ENCODE results near the gene COPRS.
"Not testable (repeated sequence)": the region's sequence is repeated elsewhere in the genome, so short reads cannot be mapped to it uniquely, and the experiment has no call there.

The COPRS gene

DNA sequence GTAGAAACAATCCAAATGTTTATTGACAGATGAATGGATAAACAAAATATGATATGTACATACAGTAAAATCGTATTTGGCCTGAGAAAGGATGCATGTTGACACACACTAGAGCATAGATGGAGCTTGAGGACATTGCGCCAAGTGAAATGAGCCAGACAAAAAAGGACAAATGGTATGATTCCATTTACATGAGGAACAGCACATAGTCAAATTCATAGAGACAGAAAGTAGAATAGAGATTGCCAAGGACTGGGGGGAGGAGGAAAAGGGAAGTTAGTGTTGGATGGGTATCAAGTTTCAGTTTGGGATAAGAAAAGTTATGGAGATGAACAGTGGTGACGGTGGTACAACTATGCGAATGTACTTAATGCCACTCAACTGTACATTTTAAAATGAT is 47.9 kb downstream of the COPRS start:
- Histone ChIP-seq H3K4me1 (ENCODE audit: insufficient read depth, low read length, poor library complexity, severe bottlenecking) (no peaks in the 10 kb centered on the region), H3K9me3 (ENCODE audit: insufficient read depth, low read depth, low read length) (no peaks in the 10 kb centered on the region), H3K4me3 (ENCODE audit: low read length, poor library complexity, severe bottlenecking) (no peak overlapping the region), H4K20me1 (ENCODE audit: insufficient read depth, low read length, poor library complexity, severe bottlenecking) (no peaks in the 10 kb centered on the region), H3K4me2 (ENCODE audit: low read depth, low read length, poor library complexity, severe bottlenecking) (no peak overlapping the region), H3K36me3 (ENCODE audit: insufficient read depth, low read length) (no peaks in the 10 kb centered on the region), H3K79me2 (ENCODE audit: insufficient read depth, low read length) (no peaks in the 10 kb centered on the region), H3K9ac (ENCODE audit: low read depth, low read length, poor library complexity, severe bottlenecking) (no peak overlapping the region), H3K27me3 (ENCODE audit: insufficient read depth, low read length, poor library complexity, severe bottlenecking) (no peaks in the 10 kb centered on the region), H3F3A (ENCODE audit: low read depth) (no peaks in the 10 kb centered on the region), H2AFZ (ENCODE audit: low read length) (no peak overlapping the region), H3K9me2 (replicated peaks; ENCODE audit: low read depth, low read length) (no peaks in the 10 kb centered on the region)
- TF ChIP-seq EZH2phosphoT487 (IDR thresholded peaks at IDR 0.05; ENCODE audit: borderline replicate concordance) = no peak
- TF ChIP-seq, protein P1, sequence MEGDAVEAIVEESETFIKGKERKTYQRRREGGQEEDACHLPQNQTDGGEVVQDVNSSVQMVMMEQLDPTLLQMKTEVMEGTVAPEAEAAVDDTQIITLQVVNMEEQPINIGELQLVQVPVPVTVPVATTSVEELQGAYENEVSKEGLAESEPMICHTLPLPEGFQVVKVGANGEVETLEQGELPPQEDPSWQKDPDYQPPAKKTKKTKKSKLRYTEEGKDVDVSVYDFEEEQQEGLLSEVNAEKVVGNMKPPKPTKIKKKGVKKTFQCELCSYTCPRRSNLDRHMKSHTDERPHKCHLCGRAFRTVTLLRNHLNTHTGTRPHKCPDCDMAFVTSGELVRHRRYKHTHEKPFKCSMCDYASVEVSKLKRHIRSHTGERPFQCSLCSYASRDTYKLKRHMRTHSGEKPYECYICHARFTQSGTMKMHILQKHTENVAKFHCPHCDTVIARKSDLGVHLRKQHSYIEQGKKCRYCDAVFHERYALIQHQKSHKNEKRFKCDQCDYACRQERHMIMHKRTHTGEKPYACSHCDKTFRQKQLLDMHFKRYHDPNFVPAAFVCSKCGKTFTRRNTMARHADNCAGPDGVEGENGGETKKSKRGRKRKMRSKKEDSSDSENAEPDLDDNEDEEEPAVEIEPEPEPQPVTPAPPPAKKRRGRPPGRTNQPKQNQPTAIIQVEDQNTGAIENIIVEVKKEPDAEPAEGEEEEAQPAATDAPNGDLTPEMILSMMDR (conservative IDR thresholded peaks at IDR 0.05; ENCODE audit: low read length) = no peak

DNA sequence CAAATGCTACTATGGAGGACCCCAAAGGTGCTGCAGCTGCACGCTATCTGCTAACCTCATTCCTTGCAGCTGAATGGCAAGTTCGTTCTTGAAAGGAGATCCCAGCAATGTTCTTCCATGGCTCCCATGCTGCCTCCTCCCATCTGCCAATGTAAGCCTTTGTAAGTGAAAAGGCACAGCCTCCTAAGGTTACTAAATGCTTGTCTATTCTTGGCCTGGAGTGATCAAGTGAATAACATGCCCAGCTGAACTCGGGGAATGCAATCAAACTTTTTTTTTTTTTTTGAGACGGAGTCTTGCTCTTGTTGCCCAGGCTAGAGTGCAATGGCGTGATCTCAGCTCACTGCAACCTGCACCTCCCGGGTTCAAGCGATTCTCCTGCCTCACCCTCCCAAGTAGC is 49.2 kb downstream of the COPRS start:
- not testable (repeated sequence) for H3K9me2 ChIP-seq (replicated peaks; ENCODE audit: low read depth, low read length); H3K9me3 ChIP-seq (ENCODE audit: insufficient read depth, low read depth, low read length); H3K4me2 ChIP-seq (ENCODE audit: low read depth, low read length, poor library complexity, severe bottlenecking); H3F3A ChIP-seq (ENCODE audit: low read depth); H3K36me3 ChIP-seq (ENCODE audit: insufficient read depth, low read length); H4K20me1 ChIP-seq (ENCODE audit: insufficient read depth, low read length, poor library complexity, severe bottlenecking); H3K9ac ChIP-seq (ENCODE audit: low read depth, low read length, poor library complexity, severe bottlenecking); H3K4me1 ChIP-seq (ENCODE audit: insufficient read depth, low read length, poor library complexity, severe bottlenecking); H3K27me3 ChIP-seq (ENCODE audit: insufficient read depth, low read length, poor library complexity, severe bottlenecking); H3K79me2 ChIP-seq (ENCODE audit: insufficient read depth, low read length); H2AFZ ChIP-seq (ENCODE audit: low read length); H3K4me3 ChIP-seq (ENCODE audit: low read length, poor library complexity, severe bottlenecking)

DNA sequence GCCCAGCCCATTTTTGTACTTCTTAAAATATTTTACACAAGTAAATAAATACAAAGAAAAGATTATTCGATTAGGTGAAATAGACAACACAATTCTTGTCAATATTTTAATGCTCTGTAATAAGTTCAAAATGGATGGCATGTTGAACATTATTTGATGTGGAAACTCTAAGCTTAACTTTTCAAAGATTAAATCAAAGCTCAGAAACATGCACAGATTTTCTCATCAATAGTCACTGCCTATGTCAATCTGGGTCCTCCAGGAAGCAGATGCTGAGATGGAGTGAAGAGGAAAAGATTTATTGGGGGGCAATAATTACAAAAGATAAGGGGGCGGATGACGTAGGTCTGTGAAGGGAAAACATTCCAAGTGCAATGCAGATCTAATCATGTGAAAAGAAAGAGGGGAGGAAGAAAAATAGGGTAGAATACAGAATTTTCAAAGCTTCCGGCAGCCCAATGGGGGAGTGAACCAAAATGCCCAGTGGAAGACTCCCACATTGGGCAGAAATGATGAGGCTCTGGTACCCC is 50.5 kb downstream of the COPRS start:
- Histone ChIP-seq H3K9me3 (ENCODE audit: insufficient read depth, low read depth, low read length) (no peaks in the 10 kb centered on the region), H2AFZ (ENCODE audit: low read length) (no peak overlapping the region), H3K4me3 (ENCODE audit: low read length, poor library complexity, severe bottlenecking) (no peak overlapping the region), H3K4me2 (ENCODE audit: low read depth, low read length, poor library complexity, severe bottlenecking) (no peak overlapping the region), H3K36me3 (ENCODE audit: insufficient read depth, low read length) (no peaks in the 10 kb centered on the region), H3K79me2 (ENCODE audit: insufficient read depth, low read length) (no peaks in the 10 kb centered on the region), H3K9me2 (replicated peaks; ENCODE audit: low read depth, low read length) (no peaks in the 10 kb centered on the region), H3K9ac (ENCODE audit: low read depth, low read length, poor library complexity, severe bottlenecking) (no peak overlapping the region), H3F3A (ENCODE audit: low read depth) (no peaks in the 10 kb centered on the region), H4K20me1 (ENCODE audit: insufficient read depth, low read length, poor library complexity, severe bottlenecking) (no peaks in the 10 kb centered on the region), H3K4me1 (ENCODE audit: insufficient read depth, low read length, poor library complexity, severe bottlenecking) (no peaks in the 10 kb centered on the region), H3K27me3 (ENCODE audit: insufficient read depth, low read length, poor library complexity, severe bottlenecking) (no peaks in the 10 kb centered on the region)
- TF ChIP-seq, protein P1 (conservative IDR thresholded peaks at IDR 0.05; ENCODE audit: low read length) = no peak
- no peak for TF ChIP-seq EZH2phosphoT487 (IDR thresholded peaks at IDR 0.05; ENCODE audit: borderline replicate concordance)

DNA sequence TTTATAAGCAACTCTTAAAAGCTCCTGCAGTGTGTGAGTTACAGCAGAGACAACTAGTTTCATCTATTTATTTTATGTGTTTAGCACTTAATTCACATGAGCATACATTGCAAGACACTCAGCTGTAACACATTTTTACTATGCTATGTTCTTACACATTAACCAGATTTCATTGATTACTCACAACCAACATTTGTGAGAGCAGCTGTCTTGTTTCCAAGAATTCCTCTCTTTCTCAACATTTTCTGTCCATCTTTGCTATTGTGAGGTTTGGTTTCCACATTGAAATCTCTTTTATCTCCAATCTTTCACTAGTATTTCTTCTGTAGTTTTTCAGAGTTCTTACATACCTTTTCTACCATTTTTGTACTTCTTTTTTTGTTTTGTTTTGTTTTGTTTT is 51.2 kb downstream of the COPRS start:
- H3F3A ChIP-seq (ENCODE audit: low read depth) = no peaks in the 10 kb centered on the region
- no peak overlapping the region for H3K4me2 ChIP-seq (ENCODE audit: low read depth, low read length, poor library complexity, severe bottlenecking)
- H3K9me3 ChIP-seq (ENCODE audit: insufficient read depth, low read depth, low read length) = no peaks in the 10 kb centered on the region
- no peaks in the 10 kb centered on the region for H3K9me2 ChIP-seq (replicated peaks; ENCODE audit: low read depth, low read length)
- no peaks in the 10 kb centered on the region for H4K20me1 ChIP-seq (ENCODE audit: insufficient read depth, low read length, poor library complexity, severe bottlenecking)
- H2AFZ ChIP-seq (ENCODE audit: low read length) = no peak overlapping the region
- no peaks in the 10 kb centered on the region for H3K36me3 ChIP-seq (ENCODE audit: insufficient read depth, low read length)
- H3K4me3 ChIP-seq (ENCODE audit: low read length, poor library complexity, severe bottlenecking) = no peak overlapping the region
- no peaks in the 10 kb centered on the region for H3K27me3 ChIP-seq (ENCODE audit: insufficient read depth, low read length, poor library complexity, severe bottlenecking)
- no peaks in the 10 kb centered on the region for H3K79me2 ChIP-seq (ENCODE audit: insufficient read depth, low read length)
- TF ChIP-seq EZH2phosphoT487 (IDR thresholded peaks at IDR 0.05; ENCODE audit: borderline replicate concordance) = no peak
- TF ChIP-seq, protein P1 (conservative IDR thresholded peaks at IDR 0.05; ENCODE audit: low read length) = no peak
- H3K9ac ChIP-seq (ENCODE audit: low read depth, low read length, poor library complexity, severe bottlenecking) = no peak overlapping the region
- H3K4me1 ChIP-seq (ENCODE audit: insufficient read depth, low read length, poor library complexity, severe bottlenecking) = no peaks in the 10 kb centered on the region
